IPS-18a (cell line): ENCODE data around the gene MGMT.

Experiments used
- H3K27ac ChIP-seq: one replicate; pipeline ENCODE4 v1.5.1; 2013; ENCODE audit warnings: low read length
- H3K27me3 ChIP-seq: one replicate; pipeline ENCODE4 v1.6.1; 2013; ENCODE audit warnings: mild to moderate bottlenecking, low read length; ENCODE audit not compliant: control insufficient read depth, insufficient read depth
- H3K36me3 ChIP-seq: one replicate; pipeline ENCODE4 v1.6.1; 2013; ENCODE audit warnings: low read depth, low read length; ENCODE audit not compliant: control insufficient read depth
- H3K4me1 ChIP-seq: one replicate; pipeline ENCODE4 v1.6.1; 2013; ENCODE audit warnings: low read depth, low read length; ENCODE audit not compliant: control insufficient read depth
- H3K4me3 ChIP-seq: one replicate; pipeline ENCODE4 v1.5.1; 2013; ENCODE audit warnings: low read length
- H3K9ac ChIP-seq: one replicate; pipeline ENCODE4 v1.6.1; 2013; ENCODE audit warnings: mild to moderate bottlenecking, low read length, moderate library complexity
- H3K9me3 ChIP-seq: one replicate; pipeline ENCODE4 v1.6.1; 2013; ENCODE audit warnings: low read depth, low read length; ENCODE audit not compliant: control insufficient read depth

The MGMT gene

DNA sequence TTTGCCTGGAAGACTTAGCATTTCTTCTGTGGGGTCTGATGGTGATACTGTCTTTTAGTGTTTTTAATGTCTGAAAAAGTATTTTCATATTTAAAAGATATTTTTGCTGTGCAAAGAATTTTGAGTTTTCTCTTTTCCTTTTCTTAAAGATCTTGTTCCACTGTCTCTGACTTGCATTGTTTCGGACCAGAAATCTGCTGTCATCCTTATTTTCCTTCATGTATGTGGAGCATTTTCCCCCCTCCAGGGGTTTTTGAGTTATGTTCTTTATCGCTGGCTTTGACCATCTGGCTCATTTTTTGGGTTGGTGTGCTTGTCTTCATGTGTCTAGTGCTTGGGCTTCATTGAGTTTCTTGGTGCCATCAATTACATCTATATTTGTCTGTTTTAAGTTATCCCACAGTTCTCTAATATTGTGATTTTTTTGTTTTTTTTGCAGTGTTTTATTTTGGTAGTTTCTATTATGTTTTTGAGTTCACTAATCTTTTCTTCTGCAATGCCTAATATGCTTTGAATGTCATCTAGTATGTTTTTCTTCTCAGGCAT lies 119.9 kb downstream of the MGMT start:
- no peaks in the 10 kb centered on the region for H3K36me3 ChIP-seq
- no peak overlapping the region for H3K4me3 ChIP-seq
- no peaks in the 10 kb centered on the region for H3K4me1 ChIP-seq
- H3K9me3 ChIP-seq, result peaks cover 12% of the 10 kb centered on the region
- no peak overlapping the region for H3K27ac ChIP-seq
- H3K27me3 ChIP-seq, result no peaks in the 10 kb centered on the region
- H3K9ac ChIP-seq, result no peak overlapping the region

DNA sequence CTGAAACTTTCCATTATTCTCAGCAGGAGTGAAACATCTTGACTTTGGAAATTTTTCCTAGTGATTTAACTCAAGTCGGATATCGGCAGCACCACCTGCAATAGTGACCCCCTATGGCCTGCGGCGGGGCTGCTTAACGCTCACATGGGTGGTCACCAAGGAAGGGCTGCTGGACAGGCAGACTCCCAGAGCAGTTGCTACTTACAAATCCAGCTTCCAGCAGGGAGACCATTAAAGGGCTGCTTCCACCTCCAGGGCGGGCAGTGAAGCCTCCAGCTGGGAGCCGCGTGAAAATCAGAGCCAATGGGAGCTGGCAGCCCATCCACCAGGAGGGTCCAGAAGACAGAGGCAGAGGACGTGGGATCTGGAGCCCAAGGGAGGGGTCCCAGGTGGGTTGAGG lies 122.5 kb downstream of the MGMT start:
- Histone ChIP-seq H3K4me1 (no peaks in the 10 kb centered on the region), H3K9me3 (peaks cover 12% of the 10 kb centered on the region), H3K4me3 (no peak overlapping the region), H3K27ac (no peak overlapping the region), H3K27me3 (no peaks in the 10 kb centered on the region), H3K9ac (no peak overlapping the region), H3K36me3 (no peaks in the 10 kb centered on the region)

DNA sequence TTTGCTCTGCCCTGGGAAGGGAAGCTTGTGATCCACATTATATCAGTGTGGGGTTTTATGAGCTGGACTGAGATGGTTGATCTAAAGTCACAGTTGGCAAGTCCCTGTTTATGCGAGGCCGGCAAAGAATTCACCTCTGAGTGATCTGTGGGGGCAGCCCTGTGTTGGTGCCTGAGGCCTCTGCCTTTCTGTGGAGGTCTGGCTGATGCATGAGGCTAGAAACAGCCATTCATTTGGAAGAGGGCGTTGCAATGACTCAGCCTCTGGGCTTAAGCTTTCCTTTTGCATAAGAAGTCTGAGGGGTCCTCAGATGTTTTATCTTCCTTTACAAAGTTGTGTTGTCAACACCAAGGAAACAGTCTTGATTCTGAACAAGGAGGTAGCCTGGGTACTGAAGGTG lies 126.9 kb downstream of the MGMT start:
- Histone ChIP-seq H3K9ac (no peak overlapping the region), H3K4me1 (no peaks in the 10 kb centered on the region), H3K4me3 (no peak overlapping the region), H3K9me3 (no peaks in the 10 kb centered on the region), H3K27ac (no peak overlapping the region), H3K27me3 (no peaks in the 10 kb centered on the region), H3K36me3 (no peaks in the 10 kb centered on the region)

DNA sequence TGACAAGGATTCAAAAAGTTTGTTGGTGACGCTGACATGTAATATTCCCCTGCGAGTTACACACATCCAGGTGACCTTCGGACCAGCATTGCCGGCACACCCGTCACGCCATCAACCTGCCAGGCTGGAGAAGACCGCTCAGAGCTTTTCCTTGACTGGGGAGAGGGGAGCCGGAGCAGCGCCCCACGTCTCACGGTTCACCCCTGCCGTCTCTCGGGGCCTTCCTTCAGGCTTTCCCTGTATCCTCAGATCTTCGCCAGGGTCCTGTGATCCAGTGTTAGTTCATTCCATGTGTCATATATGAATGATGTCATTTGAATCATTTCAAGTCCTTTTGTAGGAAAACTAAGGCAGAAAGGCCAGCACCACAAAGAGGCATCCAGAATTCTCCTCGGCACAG lies 127.8 kb downstream of the MGMT start:
- H3K36me3 ChIP-seq, result no peaks in the 10 kb centered on the region
- no peaks in the 10 kb centered on the region for H3K9me3 ChIP-seq
- no peak overlapping the region for H3K4me3 ChIP-seq
- no peak overlapping the region for H3K27ac ChIP-seq
- no peaks in the 10 kb centered on the region for H3K4me1 ChIP-seq
- no peak overlapping the region for H3K9ac ChIP-seq
- no peaks in the 10 kb centered on the region for H3K27me3 ChIP-seq

DNA sequence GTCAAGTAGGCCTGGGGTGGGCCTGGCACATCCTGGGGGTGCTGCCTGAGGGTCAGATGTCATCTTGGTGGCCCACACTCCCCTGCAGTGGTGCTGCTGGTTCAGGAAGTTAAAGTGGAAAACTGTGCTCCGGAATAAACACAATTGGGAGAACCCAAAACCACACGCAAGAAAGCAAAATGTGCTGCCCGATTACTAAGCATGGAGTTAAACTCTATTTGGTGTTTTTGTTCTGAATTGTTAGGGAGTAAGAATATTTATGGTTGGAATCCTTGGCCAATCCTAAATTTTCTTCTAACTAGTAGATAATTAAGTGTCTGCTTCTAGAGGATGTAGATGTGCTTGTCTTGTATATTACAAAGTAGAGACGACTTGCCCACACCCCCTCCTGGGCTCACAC lies 131.4 kb downstream of the MGMT start:
- H3K4me1 ChIP-seq, result peaks cover 3% of the 10 kb centered on the region
- no peaks in the 10 kb centered on the region for H3K9me3 ChIP-seq

DNA sequence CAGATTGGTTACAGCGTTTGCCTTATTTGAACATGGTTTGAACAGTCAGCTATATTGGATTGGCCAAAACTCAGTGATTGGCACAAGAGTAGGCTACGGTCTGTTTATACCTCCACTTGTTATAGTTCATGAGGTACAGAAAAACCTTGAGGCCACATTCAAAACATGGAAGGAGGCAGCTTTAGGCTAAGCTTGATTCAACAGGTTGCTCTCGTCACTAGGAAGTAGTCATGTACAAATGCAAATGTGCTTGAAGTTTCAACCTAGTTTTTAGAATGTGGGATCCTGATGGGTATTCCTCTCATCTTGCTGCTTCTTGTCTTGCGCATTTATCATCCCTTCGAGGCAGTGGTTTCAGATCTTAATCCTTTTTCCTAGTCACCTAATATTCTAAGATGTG lies 132.1 kb downstream of the MGMT start:
- Histone ChIP-seq H3K4me1 (peaks cover 3% of the 10 kb centered on the region), H3K9me3 (no peaks in the 10 kb centered on the region), H3K4me3 (no peak overlapping the region), H3K27me3 (no peaks in the 10 kb centered on the region), H3K27ac (no peak overlapping the region), H3K36me3 (no peaks in the 10 kb centered on the region), H3K9ac (no peak overlapping the region)

More for the DNA sequence above, 131.4 kb downstream of the MGMT start:
- Histone ChIP-seq H3K27me3 (no peaks in the 10 kb centered on the region), H3K27ac (no peak overlapping the region), H3K36me3 (no peaks in the 10 kb centered on the region), H3K9ac (no peak overlapping the region), H3K4me3 (no peak overlapping the region)

DNA sequence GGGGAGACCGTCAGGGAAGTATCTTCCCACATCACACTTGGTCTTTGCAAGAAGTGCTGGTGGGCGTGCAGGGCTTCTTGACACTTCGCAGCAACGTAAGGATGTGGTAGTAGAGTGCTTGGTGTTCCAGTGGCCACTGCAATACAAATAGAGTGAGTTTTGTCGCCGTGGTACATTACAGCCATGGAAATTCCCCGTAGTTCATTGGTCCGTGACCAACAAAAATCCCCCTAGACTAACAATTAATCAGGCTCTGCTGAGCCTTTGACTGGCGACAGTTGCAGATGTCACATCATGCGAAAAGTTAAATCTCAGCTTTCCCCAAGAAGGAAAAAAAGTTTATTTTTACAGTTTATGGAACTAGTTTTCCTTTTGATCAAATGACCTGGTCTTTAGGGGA lies 134.7 kb downstream of the MGMT start:
- Histone ChIP-seq H3K36me3 (no peaks in the 10 kb centered on the region), H3K4me1 (peaks cover 15% of the 10 kb centered on the region), H3K27me3 (no peaks in the 10 kb centered on the region), H3K9me3 (no peaks in the 10 kb centered on the region), H3K9ac (no peak overlapping the region), H3K4me3 (no peak overlapping the region), H3K27ac (no peak overlapping the region)

DNA sequence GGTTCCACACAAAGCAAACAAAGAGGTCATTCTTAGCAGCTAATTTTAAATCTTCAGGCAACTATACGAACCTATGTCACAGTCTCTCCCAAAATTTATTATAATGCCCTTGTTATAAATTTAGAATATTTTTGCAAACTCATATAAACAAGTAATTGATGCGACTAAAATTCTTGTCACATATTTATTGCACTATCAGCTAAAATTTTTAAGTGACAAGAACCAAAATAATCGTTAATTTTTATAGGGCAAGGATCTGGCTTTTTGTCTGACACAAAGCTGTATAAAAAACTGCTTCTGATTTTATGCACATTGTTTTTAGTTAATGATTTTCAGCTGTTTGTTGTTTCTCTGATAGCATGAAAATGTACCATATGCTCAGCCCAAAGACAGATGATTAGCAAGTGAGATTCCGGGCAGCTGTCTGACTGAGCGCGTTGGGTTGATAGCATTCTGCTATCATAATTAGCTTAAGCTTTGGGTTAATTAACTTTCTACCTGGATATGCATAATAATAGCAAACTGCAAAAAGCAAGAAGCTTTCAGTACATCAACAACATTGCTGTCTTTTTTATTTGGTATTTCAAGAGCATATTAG lies 136.0 kb downstream of the MGMT start:
- Histone ChIP-seq H3K36me3 (no peaks in the 10 kb centered on the region), H3K9ac (no peak overlapping the region), H3K27me3 (no peaks in the 10 kb centered on the region), H3K9me3 (no peaks in the 10 kb centered on the region), H3K4me1 (peaks cover 18% of the 10 kb centered on the region), H3K27ac (no peak overlapping the region), H3K4me3 (no peak overlapping the region)

DNA sequence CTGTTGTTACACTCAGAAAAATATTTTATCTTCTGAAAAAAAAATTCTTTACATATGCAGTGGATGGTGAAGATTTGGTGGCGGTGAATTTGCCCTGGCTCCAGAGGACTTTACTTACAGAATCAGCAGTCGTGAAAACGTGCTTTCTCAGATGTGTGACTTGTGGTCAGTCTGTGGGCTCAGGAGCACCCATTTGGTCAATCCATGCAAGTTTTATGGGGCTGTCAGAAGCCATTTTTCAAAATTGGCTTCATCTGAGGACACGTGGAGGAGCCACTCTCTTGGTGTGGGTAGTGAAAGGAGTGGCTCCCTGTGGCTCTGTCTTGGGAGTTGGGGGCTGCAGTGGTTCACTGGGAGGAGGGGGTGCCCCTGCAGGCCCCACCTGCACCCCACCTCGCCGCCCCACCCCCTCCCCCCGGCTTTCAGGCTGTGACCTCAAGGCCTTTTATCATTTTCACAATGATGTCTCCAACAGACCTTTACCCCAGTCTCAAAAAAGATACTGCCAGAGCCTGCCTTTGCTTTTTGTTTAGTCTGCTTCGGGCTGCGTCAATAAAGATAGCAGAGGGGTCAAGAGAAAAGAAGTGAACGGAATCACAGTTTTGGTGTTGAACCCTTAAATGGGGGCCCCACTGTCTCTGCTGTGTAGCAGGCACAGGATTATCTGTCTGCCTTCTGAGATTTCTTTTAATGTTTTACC lies 137.4 kb downstream of the MGMT start:
- Histone ChIP-seq H3K36me3 (no peaks in the 10 kb centered on the region), H3K4me3 (no peak overlapping the region), H3K9ac (no peak overlapping the region), H3K27ac (no peak overlapping the region), H3K9me3 (no peaks in the 10 kb centered on the region), H3K27me3 (no peaks in the 10 kb centered on the region), H3K4me1 (peaks cover 18% of the 10 kb centered on the region)

DNA sequence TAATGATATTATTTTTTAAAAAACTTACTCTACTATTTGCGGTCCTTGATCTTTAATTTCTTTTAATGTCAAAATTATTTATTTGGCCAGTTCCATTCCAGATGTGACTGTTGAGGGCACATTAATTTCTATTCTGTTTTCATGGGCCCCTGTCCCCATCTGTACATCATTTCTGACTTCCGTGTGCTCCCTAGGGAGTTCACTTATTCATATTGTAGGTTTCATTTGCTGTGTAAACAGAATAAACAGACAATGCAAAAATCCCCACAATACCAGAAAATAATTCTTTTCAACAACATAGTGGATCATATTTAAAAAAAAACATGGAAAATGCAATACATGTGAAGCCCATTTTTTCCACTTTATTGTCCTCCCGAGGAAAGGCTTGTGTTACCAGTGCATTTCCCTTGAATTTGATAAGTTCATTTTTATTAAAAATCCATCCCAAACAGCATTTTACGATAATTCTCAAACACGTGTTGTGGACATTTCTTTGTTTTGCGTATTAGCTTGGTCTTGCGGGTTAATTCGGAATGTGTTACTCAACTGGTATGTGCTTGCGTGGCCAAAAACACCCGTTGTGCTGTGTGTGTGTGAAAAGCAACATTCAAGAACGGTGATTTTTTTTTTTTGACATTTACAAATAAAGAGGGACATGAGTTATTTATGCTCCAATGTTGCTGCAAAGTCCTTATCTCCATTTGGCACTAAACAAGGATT lies 138.4 kb downstream of the MGMT start:
- H3K4me1 ChIP-seq, result peaks cover 18% of the 10 kb centered on the region
- H3K9ac ChIP-seq, result no peak overlapping the region
- H3K27me3 ChIP-seq, result no peaks in the 10 kb centered on the region
- no peaks in the 10 kb centered on the region for H3K9me3 ChIP-seq
- H3K27ac ChIP-seq, result no peak overlapping the region
- no peak overlapping the region for H3K4me3 ChIP-seq
- no peaks in the 10 kb centered on the region for H3K36me3 ChIP-seq

DNA sequence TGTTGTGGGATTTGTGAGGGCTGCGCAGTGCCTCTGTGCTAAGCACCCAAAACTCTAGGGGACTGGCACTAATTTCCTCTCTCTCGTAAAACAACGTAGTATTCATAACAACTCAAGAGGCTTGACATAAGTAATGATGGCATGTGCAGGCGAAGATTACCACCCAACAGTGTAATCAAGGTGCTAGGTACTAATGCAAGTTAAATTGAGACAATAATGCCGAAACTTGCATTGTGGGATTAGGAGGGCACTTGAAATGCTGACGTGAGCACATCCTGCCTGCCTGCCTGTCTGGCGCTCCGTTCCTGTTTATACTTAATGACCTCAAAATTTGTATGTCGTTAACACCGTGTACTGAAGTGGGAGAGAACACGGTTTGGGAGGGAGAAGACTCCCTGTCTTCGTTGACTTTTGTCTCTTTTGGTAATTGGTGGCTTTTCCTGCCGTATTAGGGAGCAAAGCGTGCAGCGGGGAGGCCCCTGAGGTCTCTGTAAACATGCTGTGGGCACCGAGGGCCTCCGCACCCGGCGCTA lies 139.0 kb downstream of the MGMT start:
- H3K27me3 ChIP-seq, result no peaks in the 10 kb centered on the region
- no peak overlapping the region for H3K9ac ChIP-seq
- H3K9me3 ChIP-seq, result no peaks in the 10 kb centered on the region
- H3K27ac ChIP-seq, result no peak overlapping the region
- H3K4me3 ChIP-seq, result no peak overlapping the region
- no peaks in the 10 kb centered on the region for H3K36me3 ChIP-seq
- H3K4me1 ChIP-seq, result peaks cover 18% of the 10 kb centered on the region
